ENCODE data around the gene ACTG1. TPM values are rescaled to one million over a fixed set of nuclear protein-coding genes. Genes with fewer than 3 reads are reported as not detected.
A peak's percentile ranks its signal among the peaks of the same experiment; 100 is the strongest.

Gene ACTG1
- total RNA-seq, 1 experiment from 2014 or later = 4,160 TPM

DNA sequence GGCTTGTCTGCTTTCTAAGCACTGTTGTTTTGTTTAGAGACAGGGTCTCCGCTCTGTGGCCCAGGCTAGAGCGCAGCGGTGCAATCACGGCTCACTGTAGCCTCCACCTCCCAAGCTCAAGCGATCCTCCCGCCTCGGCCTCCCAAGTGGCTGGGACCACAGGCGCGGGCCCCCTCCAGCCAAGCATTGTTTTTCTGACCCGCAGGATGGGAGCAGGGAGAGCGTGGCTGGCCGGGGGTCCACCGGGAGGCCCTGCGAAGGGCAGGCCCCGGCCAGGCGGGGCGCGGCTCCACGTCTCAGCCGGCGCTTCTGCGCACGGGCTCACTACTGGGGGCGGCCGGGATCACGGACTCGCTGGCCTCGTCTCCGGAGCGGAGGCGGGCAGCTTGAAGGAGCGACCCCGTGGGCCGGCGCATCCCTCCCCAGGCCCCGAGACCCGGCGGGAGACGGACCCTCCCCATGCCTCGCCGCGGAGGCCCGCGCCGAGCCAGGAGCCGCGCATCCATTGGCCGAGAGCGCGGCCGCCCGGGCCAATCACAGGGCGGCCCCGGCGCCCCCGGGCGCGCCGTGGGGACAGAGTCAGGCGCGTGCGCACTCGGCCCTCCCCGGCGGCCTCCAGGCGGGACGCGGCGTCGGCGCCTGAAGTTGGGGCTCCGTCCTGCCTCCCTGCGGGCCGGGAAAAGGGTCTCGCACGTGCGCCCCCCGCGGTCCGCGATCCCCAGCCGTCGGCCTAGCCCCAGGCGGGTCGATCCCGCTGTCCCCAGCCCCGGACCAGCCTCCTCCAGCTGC lies 24.9 kb downstream of the ACTG1 start:
- Mint-ChIP-seq H3K4me1 (peaks cover 32 to 35% of the 10 kb centered on the region in 2 experiments), H3K27ac (no peak overlapping the region), H3K27me3 (ENCODE audit: low read depth) (peaks cover 57% of the 10 kb centered on the region), H3K4me3 (peak overlapping the region in 1 of 2 experiments; percentile 70; a peak in 3 of 5 replicates), H3K9me3 (no peaks in the 10 kb centered on the region), H3K36me3 (ENCODE audit: insufficient read depth in 1 of 3, low read depth in 3 of 3) (no peaks in the 10 kb centered on the region)
- Histone ChIP-seq H4K8ac (replicated peaks; ENCODE audit: insufficient read length, low read depth, low read length) (no peak overlapping the region), H2AFZ (ENCODE audit: low read length) (no peak overlapping the region), H3K14ac (ENCODE audit: insufficient read depth, low read length) (peak overlapping the region; percentile 95), H2BK15ac (ENCODE audit: low read depth, low read length) (no peak overlapping the region), H2BK120ac (ENCODE audit: low read depth, low read length, poor library complexity, severe bottlenecking) (no peak overlapping the region), H3K79me1 (ENCODE audit: insufficient read depth, low read depth, low read length, poor library complexity, severe bottlenecking) (no peaks in the 10 kb centered on the region), H3K27me3 (ENCODE audit: insufficient read depth, low read length) (peaks cover 3% of the 10 kb centered on the region; the same call in 1 of the 2 replicates), H3T11ph (ENCODE audit: low read length) (no peak overlapping the region), H4K20me1 (ENCODE audit: control insufficient read depth, insufficient read depth, insufficient read length) (no peaks in the 10 kb centered on the region), H2AK5ac (ENCODE audit: insufficient read length, low read length) (no peak overlapping the region), H3K4ac (ENCODE audit: low read depth, low read length) (no peak overlapping the region), H2BK20ac (ENCODE audit: low read depth, low read length, poor library complexity, severe bottlenecking) (no peak overlapping the region), H3K79me2 (ENCODE audit: insufficient read depth, low read length) (no peaks in the 10 kb centered on the region), H4K5ac (ENCODE audit: insufficient read length, low read depth, low read length) (no peak overlapping the region), H3K4me1 (ENCODE audit: insufficient read depth, low read length) (peaks cover 3% of the 10 kb centered on the region; the same call in 1 of the 2 replicates), H3K23me2 (ENCODE audit: insufficient read length, low read depth, low read length, poor library complexity, severe bottlenecking) (peaks cover 12% of the 10 kb centered on the region), H3K9ac (ENCODE audit: extremely low read depth, insufficient read length, low read length) (no peak overlapping the region), H2BK12ac (ENCODE audit: insufficient read length, low read depth, low read length) (no peak overlapping the region), H3K27ac (ENCODE audit: insufficient read length, low read depth, low read length) (no peak overlapping the region), H3K9me3 (ENCODE audit: control insufficient read depth, low read depth, low read length) (no peaks in the 10 kb centered on the region), H3K18ac (ENCODE audit: insufficient read length, low read depth, low read length) (peak overlapping the region; percentile 83), H2BK5ac (ENCODE audit: insufficient read length, low read length) (no peak overlapping the region), H3K56ac (ENCODE audit: insufficient read length, low read depth, low read length) (no peak overlapping the region), H3K4me2 (ENCODE audit: insufficient read depth, insufficient read length, low read length) (no peak overlapping the region), H3K23ac (ENCODE audit: insufficient read length, low read depth, low read length) (no peak overlapping the region), H4K91ac (ENCODE audit: insufficient read length, low read depth, low read length) (no peak overlapping the region)
- no CpG with 5 or more reads among the region's 87 CpGs for WGBS (ENCODE audit: extremely low coverage, insufficient read length, low lambda C conversion rate)
- DNase-seq = peak; percentile 81
- TF ChIP-seq, protein P1, sequence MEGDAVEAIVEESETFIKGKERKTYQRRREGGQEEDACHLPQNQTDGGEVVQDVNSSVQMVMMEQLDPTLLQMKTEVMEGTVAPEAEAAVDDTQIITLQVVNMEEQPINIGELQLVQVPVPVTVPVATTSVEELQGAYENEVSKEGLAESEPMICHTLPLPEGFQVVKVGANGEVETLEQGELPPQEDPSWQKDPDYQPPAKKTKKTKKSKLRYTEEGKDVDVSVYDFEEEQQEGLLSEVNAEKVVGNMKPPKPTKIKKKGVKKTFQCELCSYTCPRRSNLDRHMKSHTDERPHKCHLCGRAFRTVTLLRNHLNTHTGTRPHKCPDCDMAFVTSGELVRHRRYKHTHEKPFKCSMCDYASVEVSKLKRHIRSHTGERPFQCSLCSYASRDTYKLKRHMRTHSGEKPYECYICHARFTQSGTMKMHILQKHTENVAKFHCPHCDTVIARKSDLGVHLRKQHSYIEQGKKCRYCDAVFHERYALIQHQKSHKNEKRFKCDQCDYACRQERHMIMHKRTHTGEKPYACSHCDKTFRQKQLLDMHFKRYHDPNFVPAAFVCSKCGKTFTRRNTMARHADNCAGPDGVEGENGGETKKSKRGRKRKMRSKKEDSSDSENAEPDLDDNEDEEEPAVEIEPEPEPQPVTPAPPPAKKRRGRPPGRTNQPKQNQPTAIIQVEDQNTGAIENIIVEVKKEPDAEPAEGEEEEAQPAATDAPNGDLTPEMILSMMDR (conservative IDR thresholded peaks at IDR 0.05) = no peak

Data from H9 (cell line).